ENCODE results near the gene CFAP46. TPM values are rescaled to one million over a fixed set of nuclear protein-coding genes. Genes with fewer than 3 reads are reported as not detected.

The CFAP46 gene
- total and polyA plus RNA-seq, 2 experiments from 2014 or later, result 0.20 to 0.22 TPM

GRCh38 chr10:132868995-132869394 lies 73.4 kb downstream of the CFAP46 start:
- no peaks in the 10 kb centered on the region for H3F3A ChIP-seq (ENCODE audit: insufficient read depth)
- no peak overlapping the region for H3K4me3 ChIP-seq
- H3K9me3 ChIP-seq (ENCODE audit: low read depth), result no peaks in the 10 kb centered on the region
- H3K9ac ChIP-seq, result no peak overlapping the region
- H3K27ac ChIP-seq, result no peak overlapping the region
- no peaks in the 10 kb centered on the region for H3K36me3 ChIP-seq (ENCODE audit: low read depth)
- in situ Hi-C loops (cut with MboI), result no loop called here
- TF ChIP-seq EZH2 (IDR thresholded peaks at IDR 0.05; ENCODE audit: insufficient read depth, poor library complexity, severe bottlenecking) (no peak), EZH2phosphoT487 (IDR thresholded peaks at IDR 0.05; ENCODE audit: insufficient read depth, low read depth) (no peak)
- no peaks in the 10 kb centered on the region for H4K20me1 ChIP-seq (ENCODE audit: insufficient read depth)
- H3K27me3 ChIP-seq (replicated peaks; ENCODE audit: insufficient read depth), result peaks cover 43% of the 10 kb centered on the region
- WGBS, 2 experiments (ENCODE audit: low coverage in 1 of 2, low lambda C conversion rate in 2 of 2, missing lambda C conversion rate in 2 of 2), result 71 to 78% methylated on average over 22 to 24 of the region's 26 CpGs
- no peaks in the 10 kb centered on the region for H3K9me2 ChIP-seq (ENCODE audit: insufficient read depth)
- H3K4me2 ChIP-seq (ENCODE audit: unreplicated experiment), result no peak overlapping the region
- no peak for DNase-seq
- H3K79me2 ChIP-seq (ENCODE audit: insufficient read depth), result no peaks in the 10 kb centered on the region
- no peaks in the 10 kb centered on the region for H3K4me1 ChIP-seq (ENCODE audit: insufficient read depth)
- no peak overlapping the region for H2AFZ ChIP-seq

- Histone ChIP-seq H3K9me2 (ENCODE audit: insufficient read depth) (no peaks in the 10 kb centered on the region), H3K9me3 (ENCODE audit: low read depth) (no peaks in the 10 kb centered on the region), H3K27me3 (replicated peaks; ENCODE audit: insufficient read depth) (peaks cover 37% of the 10 kb centered on the region), H3K9ac (no peak overlapping the region), H3K4me2 (ENCODE audit: unreplicated experiment) (no peak overlapping the region), H3K36me3 (ENCODE audit: low read depth) (no peaks in the 10 kb centered on the region), H3K79me2 (ENCODE audit: insufficient read depth) (no peaks in the 10 kb centered on the region), H3F3A (ENCODE audit: insufficient read depth) (no peaks in the 10 kb centered on the region), H4K20me1 (ENCODE audit: insufficient read depth) (no peaks in the 10 kb centered on the region), H3K4me3 (no peak overlapping the region), H3K27ac (no peak overlapping the region), H3K4me1 (ENCODE audit: insufficient read depth) (no peaks in the 10 kb centered on the region), H2AFZ (no peak overlapping the region)
- in situ Hi-C loops (cut with MboI), result no loop called here
- 70 to 72% methylated on average over 38 to 41 of the region's 41 CpGs for WGBS, 2 experiments (ENCODE audit: low coverage in 1 of 2, low lambda C conversion rate in 2 of 2, missing lambda C conversion rate in 2 of 2)
- no peak for TF ChIP-seq EZH2 (IDR thresholded peaks at IDR 0.05; ENCODE audit: insufficient read depth, poor library complexity, severe bottlenecking)
- TF ChIP-seq EZH2phosphoT487 (IDR thresholded peaks at IDR 0.05; ENCODE audit: insufficient read depth, low read depth), result no peak
- DNase-seq, result no peak
Measured at GRCh38 chr10:132867801-132868644, 74.3 kb downstream of the CFAP46 start.

- no peak for DNase-seq
- Histone ChIP-seq H3K27ac (no peak overlapping the region), H2AFZ (no peak overlapping the region), H3K36me3 (ENCODE audit: low read depth) (no peaks in the 10 kb centered on the region), H3K9ac (no peak overlapping the region), H3K4me2 (ENCODE audit: unreplicated experiment) (no peak overlapping the region), H3K9me2 (ENCODE audit: insufficient read depth) (no peaks in the 10 kb centered on the region), H3K4me1 (ENCODE audit: insufficient read depth) (no peaks in the 10 kb centered on the region), H3K4me3 (no peak overlapping the region), H3K9me3 (ENCODE audit: low read depth) (no peaks in the 10 kb centered on the region), H3K79me2 (ENCODE audit: insufficient read depth) (no peaks in the 10 kb centered on the region), H3K27me3 (replicated peaks; ENCODE audit: insufficient read depth) (peaks cover 24% of the 10 kb centered on the region), H3F3A (ENCODE audit: insufficient read depth) (no peaks in the 10 kb centered on the region), H4K20me1 (ENCODE audit: insufficient read depth) (no peaks in the 10 kb centered on the region)
- no peak for TF ChIP-seq EZH2phosphoT487 (IDR thresholded peaks at IDR 0.05; ENCODE audit: insufficient read depth, low read depth)
- no peak for TF ChIP-seq EZH2 (IDR thresholded peaks at IDR 0.05; ENCODE audit: insufficient read depth, poor library complexity, severe bottlenecking)
- in situ Hi-C loops (cut with MboI), result no loop called here
- WGBS, 2 experiments (ENCODE audit: low coverage in 1 of 2, low lambda C conversion rate in 2 of 2, missing lambda C conversion rate in 2 of 2), result 72% methylated on average over 26 to 29 of the region's 29 CpGs
Measured at GRCh38 chr10:132866601-132867381, 75.6 kb downstream of the CFAP46 start.

GRCh38 chr10:132865851-132866600 lies 76.3 kb downstream of the CFAP46 start:
- no peaks in the 10 kb centered on the region for H3F3A ChIP-seq (ENCODE audit: insufficient read depth)
- H3K4me1 ChIP-seq (ENCODE audit: insufficient read depth), result no peaks in the 10 kb centered on the region
- DNase-seq, result no peak
- H3K79me2 ChIP-seq (ENCODE audit: insufficient read depth), result no peaks in the 10 kb centered on the region
- no peak overlapping the region for H3K27ac ChIP-seq
- H3K4me3 ChIP-seq, result no peak overlapping the region
- H3K27me3 ChIP-seq (replicated peaks; ENCODE audit: insufficient read depth), result peaks cover 21% of the 10 kb centered on the region
- 76 to 79% methylated on average over 27 to 28 of the region's 28 CpGs for WGBS, 2 experiments (ENCODE audit: low coverage in 1 of 2, low lambda C conversion rate in 2 of 2, missing lambda C conversion rate in 2 of 2)
- no peak overlapping the region for H3K9ac ChIP-seq
- in situ Hi-C loops (cut with MboI), result no loop called here
- no peaks in the 10 kb centered on the region for H3K36me3 ChIP-seq (ENCODE audit: low read depth)
- no peak overlapping the region for H3K4me2 ChIP-seq (ENCODE audit: unreplicated experiment)
- no peaks in the 10 kb centered on the region for H3K9me2 ChIP-seq (ENCODE audit: insufficient read depth)
- no peak overlapping the region for H2AFZ ChIP-seq
- H4K20me1 ChIP-seq (ENCODE audit: insufficient read depth), result no peaks in the 10 kb centered on the region
- no peaks in the 10 kb centered on the region for H3K9me3 ChIP-seq (ENCODE audit: low read depth)
- no peak for TF ChIP-seq EZH2phosphoT487 (IDR thresholded peaks at IDR 0.05; ENCODE audit: insufficient read depth, low read depth)
- TF ChIP-seq EZH2 (IDR thresholded peaks at IDR 0.05; ENCODE audit: insufficient read depth, poor library complexity, severe bottlenecking), result no peak

Measured in GM23248 (cell line).